GM12875 (cell line): ENCODE data around the gene ZPBP.

Experiments used
- H3K4me3 ChIP-seq: one replicate; pipeline ENCODE4 v1.5.1; 2011; ENCODE audit warnings: low read depth, low read length, control low read depth
- CTCF ChIP-seq: IDR thresholded peaks from 2 replicates; pipeline ENCODE4 v1.5.1; 2011; ENCODE audit warnings: low read depth, mild to moderate bottlenecking, control low read depth, inconsistent platforms, low read length, moderate library complexity, borderline replicate concordance; ENCODE audit not compliant: insufficient read depth

The ZPBP gene

GRCh38 chr7:49911909-49912308, 181.1 kb downstream of the ZPBP start:
- H3K4me3 ChIP-seq: no peak overlapping the region
- no peak for TF ChIP-seq CTCF

- H3K4me3 ChIP-seq: no peak overlapping the region
- no peak for TF ChIP-seq CTCF
These were observed 198.5 kb downstream of the ZPBP start for GRCh38 chr7:49894543-49894942.

- TF ChIP-seq CTCF: no peak
These were observed 199.9 kb downstream of the ZPBP start for GRCh38 chr7:49893131-49893530.

GRCh38 chr7:49892481-49892880, 200.6 kb downstream of the ZPBP start:
- no peak overlapping the region for H3K4me3 ChIP-seq
- TF ChIP-seq CTCF: no peak

More at GRCh38 chr7:49893131-49893530, 199.9 kb downstream of the ZPBP start:
- H3K4me3 ChIP-seq: no peak overlapping the region
